GM06990 (cell line): ENCODE measurements around the gene TNFAIP8L1.

ENCODE experiments used
- DNase-seq: peaks from one replicate; pipeline ENCODE4 v3.0.0-alpha.2; 2011; ENCODE audit not compliant: insufficient read length; ENCODE audit errors: extremely low read depth
- H3K27me3 ChIP-seq: replicated peaks from 2 replicates; pipeline ENCODE4 v1.6.0; 2011; ENCODE audit warnings: low read length; ENCODE audit not compliant: control insufficient read depth, insufficient read depth
- H3K36me3 ChIP-seq: 2 replicates; pipeline ENCODE4 v1.5.1; 2011; ENCODE audit warnings: low read length; ENCODE audit not compliant: control insufficient read depth, insufficient read depth
- H3K4me3 ChIP-seq: replicated peaks from 2 replicates; pipeline ENCODE4 v1.5.1; 2011; ENCODE audit warnings: low read depth, mild to moderate bottlenecking, control low read depth, low read length
- TF ChIP-seq, protein P1 (sequence below): IDR thresholded peaks from 2 replicates; pipeline ENCODE4 v1.5.1; 2011; ENCODE audit warnings: low read length, control low read depth, mild to moderate bottlenecking, inconsistent platforms; ENCODE audit not compliant: insufficient read depth, poor library complexity, severe bottlenecking

TNFAIP8L1 gene

DNA sequence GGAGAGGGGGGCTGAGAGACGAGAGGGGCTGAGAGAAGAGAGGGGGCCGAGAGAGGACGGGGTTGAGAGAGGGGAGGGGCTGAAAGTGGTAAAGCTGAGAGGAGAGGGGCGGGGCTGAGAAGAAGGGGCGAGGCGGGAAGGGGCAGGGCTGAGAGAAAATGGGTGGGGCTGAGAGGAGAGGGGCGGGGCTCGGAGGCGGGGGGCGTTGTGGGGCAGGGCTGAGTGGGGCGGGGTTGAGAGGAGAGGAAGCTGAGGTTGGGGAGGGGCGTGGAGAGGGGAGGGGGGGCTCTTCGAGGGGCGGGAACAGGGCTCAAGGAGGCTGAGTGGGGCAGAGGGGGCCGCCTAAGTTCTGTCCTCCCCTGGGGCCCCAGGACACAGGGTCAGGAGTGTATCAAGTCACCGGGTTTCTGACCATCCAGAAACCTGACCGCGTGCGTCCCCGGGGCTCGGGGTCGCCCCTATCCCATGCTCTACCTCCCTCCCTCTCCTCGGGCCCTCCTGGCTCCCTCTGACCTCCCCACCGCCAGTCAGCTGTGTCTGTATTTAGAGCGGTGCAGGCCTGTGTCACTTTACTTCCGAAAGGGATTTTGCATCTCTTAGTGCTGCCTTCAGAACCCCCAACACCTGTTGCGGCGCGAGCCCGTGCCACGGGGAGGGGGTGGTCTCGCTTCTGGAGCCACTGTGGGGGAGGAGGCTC, 41.2 kb upstream of the TNFAIP8L1 start:
- Histone ChIP-seq H3K4me3 (peak overlapping the region; percentile 19; the same call in 1 of the 2 replicates), H3K27me3 (no peaks in the 10 kb centered on the region; the same call in 1 of the 2 replicates), H3K36me3 (no peaks in the 10 kb centered on the region)
- peak; percentile 49 for DNase-seq
- TF ChIP-seq, protein P1, sequence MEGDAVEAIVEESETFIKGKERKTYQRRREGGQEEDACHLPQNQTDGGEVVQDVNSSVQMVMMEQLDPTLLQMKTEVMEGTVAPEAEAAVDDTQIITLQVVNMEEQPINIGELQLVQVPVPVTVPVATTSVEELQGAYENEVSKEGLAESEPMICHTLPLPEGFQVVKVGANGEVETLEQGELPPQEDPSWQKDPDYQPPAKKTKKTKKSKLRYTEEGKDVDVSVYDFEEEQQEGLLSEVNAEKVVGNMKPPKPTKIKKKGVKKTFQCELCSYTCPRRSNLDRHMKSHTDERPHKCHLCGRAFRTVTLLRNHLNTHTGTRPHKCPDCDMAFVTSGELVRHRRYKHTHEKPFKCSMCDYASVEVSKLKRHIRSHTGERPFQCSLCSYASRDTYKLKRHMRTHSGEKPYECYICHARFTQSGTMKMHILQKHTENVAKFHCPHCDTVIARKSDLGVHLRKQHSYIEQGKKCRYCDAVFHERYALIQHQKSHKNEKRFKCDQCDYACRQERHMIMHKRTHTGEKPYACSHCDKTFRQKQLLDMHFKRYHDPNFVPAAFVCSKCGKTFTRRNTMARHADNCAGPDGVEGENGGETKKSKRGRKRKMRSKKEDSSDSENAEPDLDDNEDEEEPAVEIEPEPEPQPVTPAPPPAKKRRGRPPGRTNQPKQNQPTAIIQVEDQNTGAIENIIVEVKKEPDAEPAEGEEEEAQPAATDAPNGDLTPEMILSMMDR, result no peak

DNA sequence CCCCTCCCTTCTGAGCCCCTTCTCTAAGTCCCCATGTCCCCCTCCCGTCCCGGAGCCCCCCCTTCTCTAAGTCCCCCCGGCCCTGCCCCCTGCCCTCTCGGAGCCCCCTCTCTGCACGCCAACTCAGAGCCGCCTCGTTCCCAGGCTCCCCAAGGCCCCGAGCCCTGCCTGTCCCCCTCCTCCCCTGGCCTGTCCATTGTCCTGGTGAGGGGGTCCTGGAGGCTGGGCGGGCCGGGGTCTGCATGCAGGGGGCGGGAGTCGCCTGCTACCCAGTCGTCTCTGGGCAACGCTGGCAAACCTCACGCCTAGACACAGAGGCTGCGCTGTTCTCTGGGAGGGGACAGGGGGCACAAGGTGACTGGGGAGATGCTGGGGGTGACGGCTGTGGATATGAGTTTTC, 40.6 kb upstream of the TNFAIP8L1 start:
- no peak for DNase-seq
- Histone ChIP-seq H3K36me3 (no peaks in the 10 kb centered on the region), H3K4me3 (0 out of 2 replicates have a peak overlapping the region, but pooled peaks have one; percentile 19)

DNA sequence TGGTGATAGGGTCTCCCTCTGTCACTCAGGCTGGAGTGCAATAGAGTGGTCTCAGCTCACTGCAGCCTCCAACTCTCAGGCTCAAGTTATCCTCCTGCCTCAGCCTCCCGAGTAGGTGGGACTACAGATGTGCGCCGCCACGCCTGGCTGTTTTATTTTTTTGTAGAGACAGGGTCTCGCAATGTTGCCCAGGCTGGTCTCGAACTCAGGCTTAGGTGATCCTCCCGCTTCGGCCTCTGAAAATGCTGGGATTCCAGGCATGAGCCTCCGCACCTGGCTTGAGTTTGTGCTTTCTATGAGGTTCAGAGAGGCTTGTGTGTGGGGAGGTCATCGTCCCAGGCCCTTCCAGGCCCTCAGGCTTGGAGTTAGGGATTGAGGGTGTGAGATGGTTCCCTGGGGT, 39.2 kb upstream of the TNFAIP8L1 start:
- no peak for DNase-seq
- H3K27me3 ChIP-seq, result no peaks in the 10 kb centered on the region
- no peak overlapping the region for H3K4me3 ChIP-seq
- H3K36me3 ChIP-seq, result no peaks in the 10 kb centered on the region
- TF ChIP-seq, protein P1, result no peak

More for the DNA sequence above, 40.6 kb upstream of the TNFAIP8L1 start:
- no peaks in the 10 kb centered on the region; the same call in 1 of the 2 replicates for H3K27me3 ChIP-seq
- TF ChIP-seq, protein P1, result no peak

DNA sequence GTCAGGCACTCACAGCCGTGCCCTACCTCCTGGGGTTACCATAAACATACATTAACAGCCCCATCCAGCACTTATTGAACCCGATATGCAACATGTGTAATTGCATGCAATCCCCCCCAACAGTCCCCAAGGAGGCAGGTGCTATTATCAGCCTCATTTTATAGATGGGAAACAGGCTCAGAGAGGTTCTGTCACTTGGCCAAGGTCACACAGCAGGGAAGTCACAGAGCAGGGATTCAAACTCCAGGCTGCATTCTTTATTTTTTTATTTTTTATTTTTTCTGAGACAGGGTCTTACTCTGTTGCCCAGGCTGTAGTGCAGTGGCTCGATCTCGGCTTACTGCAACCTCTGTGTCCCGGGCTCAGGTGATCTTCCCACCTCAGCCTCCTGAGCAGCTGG, 38.4 kb upstream of the TNFAIP8L1 start:
- H3K27me3 ChIP-seq, result no peaks in the 10 kb centered on the region
- H3K4me3 ChIP-seq, result no peak overlapping the region
- no peak for DNase-seq
- TF ChIP-seq, protein P1, result no peak
- H3K36me3 ChIP-seq, result no peaks in the 10 kb centered on the region

DNA sequence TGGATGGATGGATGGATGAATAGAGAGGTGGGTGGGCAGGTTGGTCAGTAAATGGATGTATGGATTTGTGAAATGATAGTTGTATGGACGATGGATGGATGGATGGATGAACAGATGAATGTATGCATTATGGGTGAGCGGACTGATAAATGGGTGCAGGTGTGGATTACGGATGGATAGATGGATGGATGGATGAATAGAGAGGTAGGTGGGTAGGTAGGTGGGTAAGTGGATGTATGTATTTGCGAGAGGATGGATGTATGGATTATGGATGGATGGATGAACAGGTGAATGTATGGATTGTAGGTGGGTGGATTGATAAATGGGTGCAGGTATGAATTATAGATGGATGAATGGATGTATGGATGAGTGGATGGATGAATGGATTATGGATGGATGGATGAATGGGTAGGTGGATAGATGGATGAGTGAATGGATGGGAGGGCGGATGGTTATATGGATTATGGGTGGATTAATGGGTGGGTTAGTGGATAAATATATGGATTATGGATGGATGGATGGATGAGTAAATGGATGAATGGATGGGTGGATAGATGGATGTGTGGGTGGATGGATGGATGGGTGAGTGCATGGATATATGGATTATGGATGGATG, 37.0 kb upstream of the TNFAIP8L1 start:
- Histone ChIP-seq H3K27me3 (no peaks in the 10 kb centered on the region), H3K36me3 (no peaks in the 10 kb centered on the region), H3K4me3 (no peak overlapping the region)
- TF ChIP-seq, protein P1, result no peak
- no peak for DNase-seq
